Activated T-helper 1 cell treated with anti-CD3 and anti-CD28 coated beads, Interleukin-2, amount 50 U/mL, for 16 hours (primary cell): Measurements from ENCODE around the gene ABCB6.

Experiments
- DNase-seq, 2 donors: peaks; one replicate each; pipeline ENCODE4 v3.0.0-alpha.2; 2020; ENCODE audit warnings: low read depth in 1 of 2, low spot score in 1 of 2

Gene ABCB6

GRCh38 chr2:219186754-219187456 lies 31.9 kb downstream of the ABCB6 start:
- no peak for DNase-seq

- no peak for DNase-seq
These were observed 34.6 kb downstream of the ABCB6 start for GRCh38 chr2:219184121-219184520.

GRCh38 chr2:219183151-219183772 lies 35.5 kb downstream of the ABCB6 start:
- DNase-seq, result no peak

GRCh38 chr2:219182331-219183150 lies 36.2 kb downstream of the ABCB6 start:
- DNase-seq, result no peak

GRCh38 chr2:219181531-219181930 lies 37.2 kb downstream of the ABCB6 start:
- DNase-seq, result no peak

- DNase-seq, result no peak
These were observed 37.8 kb downstream of the ABCB6 start for GRCh38 chr2:219180961-219181360.

- DNase-seq, result no peak
These were observed 38.9 kb downstream of the ABCB6 start for GRCh38 chr2:219179601-219180465.

GRCh38 chr2:219178377-219179175 lies 40.2 kb downstream of the ABCB6 start:
- peak in 1 of 2 donors; percentile 29 for DNase-seq

GRCh38 chr2:219177552-219178376 lies 41.0 kb downstream of the ABCB6 start, which contains the start of gene RETREG2:
Gene RETREG2 (plus strand): TSS chr2:219178275. CDS start chr2:219178353, 78 bp downstream.
- DNase-seq, result peak; percentile 63 to 74

- peak; percentile 72 to 83 for DNase-seq
These were observed 41.8 kb downstream of the ABCB6 start, which contains the start of gene CNPPD1 for GRCh38 chr2:219176818-219177551. Gene CNPPD1 (minus strand): TSS chr2:219176925. CDS start chr2:219176828, 97 bp downstream.

- no peak for DNase-seq
These were observed 42.6 kb downstream of the ABCB6 start for GRCh38 chr2:219175928-219176817.

GRCh38 chr2:219175486-219175885 lies 43.3 kb downstream of the ABCB6 start:
- no peak for DNase-seq

- no peak for DNase-seq
These were observed 44.0 kb downstream of the ABCB6 start for GRCh38 chr2:219174801-219175200.

- DNase-seq, result no peak
These were observed 44.6 kb downstream of the ABCB6 start for GRCh38 chr2:219174146-219174545.

- DNase-seq, result no peak
These were observed 45.6 kb downstream of the ABCB6 start for GRCh38 chr2:219173176-219173575.

GRCh38 chr2:219172231-219173154 lies 46.3 kb downstream of the ABCB6 start:
- DNase-seq, result no peak
